Panc1 (cell line): Measurements from ENCODE around the gene TLCD3B. TPM values are rescaled to one million over a fixed set of nuclear protein-coding genes. Genes with fewer than 3 reads are reported as not detected.
"Not testable (repeated sequence)": the region's sequence is repeated elsewhere in the genome, so short reads cannot be mapped to it uniquely, and the experiment has no call there.

ENCODE experiments used
- ATAC-seq: fragments of 200-7000 bp; cut with Tn5 transposase; 2 replicates; pipeline ENCODE4 v1.9.1; 2020; ENCODE audit warnings: mild to moderate bottlenecking, moderate library complexity
- BruUV-seq: library from RNA; stranded (reverse); fragments of 400-500 nt; replicated peaks from 2 replicates; lab custom pipeline; 2021; lab: Mats Ljungman, UMichigan
- CTCF ChIA-PET: fragments of 300-600 bp; sonication (Branson Sonifier 250); formaldehyde crosslinking; loops from one replicate; lab custom pipeline; 2022; ENCODE audit warnings: antibody characterized with exemption; lab: Charles Lee
- POLR2A ChIA-PET: fragments of 300-600 bp; sonication (Branson Sonifier 250); formaldehyde crosslinking; loops from one replicate; lab custom pipeline; 2022; ENCODE audit warnings: antibody characterized with exemption; lab: Charles Lee
- DNase-seq: peaks from one replicate; pipeline ENCODE4 v3.0.0-alpha.2; 2010; ENCODE audit warnings: low read depth, low spot score
- H3K27ac ChIP-seq: 2 replicates; pipeline ENCODE4 v1.5.1; 2011; ENCODE audit warnings: mild to moderate bottlenecking, low read length, inconsistent platforms
- H3K27me3 ChIP-seq: fragments of 200-500 bp; sonication (Bioruptor generic); 2 replicates; pipeline ENCODE4 v1.6.0; 2014; ENCODE audit warnings: low read length, inconsistent platforms; ENCODE audit not compliant: control insufficient read depth, insufficient read depth
- H3K36me3 ChIP-seq: fragments of 200-500 bp; sonication (Bioruptor generic); 2 replicates; pipeline ENCODE4 v1.5.1; 2014; ENCODE audit warnings: inconsistent platforms, mild to moderate bottlenecking, low read length, moderate library complexity; ENCODE audit not compliant: control insufficient read depth, insufficient read depth
- H3K4me1 ChIP-seq: 2 replicates; pipeline ENCODE4 v1.5.1; 2011; ENCODE audit warnings: inconsistent platforms, mild to moderate bottlenecking, low read length, moderate library complexity; ENCODE audit not compliant: control insufficient read depth, insufficient read depth
- H3K4me3 ChIP-seq, 2 experiments: 2 replicates each; pipeline ENCODE4 v1.5.1; 2011 to 2012; ENCODE audit warnings: low read depth in 2 of 2, low read length in 2 of 2, mild to moderate bottlenecking in 2 of 2, inconsistent platforms in 1 of 2, moderate library complexity in 1 of 2
- H3K9me3 ChIP-seq: fragments of 200-500 bp; sonication (Bioruptor generic); 2 replicates; pipeline ENCODE4 v1.5.1; 2014; ENCODE audit warnings: low read depth, mild to moderate bottlenecking, inconsistent platforms, low read length, moderate library complexity; ENCODE audit not compliant: control insufficient read depth, insufficient read depth
- POLR2AphosphoS5 ChIP-seq: IDR thresholded peaks from 2 replicates; pipeline ENCODE4 v1.6.1; 2012; ENCODE audit warnings: mild to moderate bottlenecking, low read depth, low read length, moderate library complexity
- SIN3A ChIP-seq: IDR thresholded peaks from 2 replicates; pipeline ENCODE4 v1.6.1; 2012; ENCODE audit warnings: low read depth, mild to moderate bottlenecking, low read length, moderate library complexity, borderline replicate concordance; ENCODE audit not compliant: insufficient read depth
- TCF7L2 ChIP-seq: IDR thresholded peaks from 2 replicates; pipeline ENCODE4 v1.6.1; 2011; ENCODE audit warnings: mild to moderate bottlenecking, low read depth, low read length, inconsistent platforms
- in situ Hi-C: cut with HindIII; loops from 2 replicates; pipeline ENCODE4 v1.10.0; 2016; ENCODE audit warnings: low sequenced_read_pairs, low pct_unique_long_range_greater_than_20kb
- intact Hi-C: fragments of 100-400 bp; cut with micrococcal nuclease; formaldehyde crosslinking; loops from one replicate; pipeline ENCODE4 v1.10.0; 2022; ENCODE audit not compliant: unreplicated experiment
- total RNA-seq: library from RNA; stranded (reverse); gene quantifications from one replicate; pipeline ENCODE4 v1.2.1, GENCODE V29; 2021; ENCODE audit not compliant: unreplicated experiment
- TF ChIP-seq, protein P1 (sequence below), 2 experiments: IDR thresholded peaks; 2 replicates each; pipeline ENCODE4 v1.6.1; 2011 to 2012; ENCODE audit warnings: low read depth in 2 of 2, control low read depth in 1 of 2, low read length in 1 of 2, mild to moderate bottlenecking in 1 of 2, moderate library complexity in 1 of 2; ENCODE audit not compliant: insufficient read depth in 1 of 2
- TF ChIP-seq, protein P2 (sequence below): fragments of 450-650 bp; IDR thresholded peaks from 2 replicates; pipeline ENCODE4 v1.5.1; 2017; ENCODE audit warnings: mild to moderate bottlenecking

The TLCD3B gene
- total RNA-seq, 1 experiment from 2014 or later: 3.5 TPM

DNA sequence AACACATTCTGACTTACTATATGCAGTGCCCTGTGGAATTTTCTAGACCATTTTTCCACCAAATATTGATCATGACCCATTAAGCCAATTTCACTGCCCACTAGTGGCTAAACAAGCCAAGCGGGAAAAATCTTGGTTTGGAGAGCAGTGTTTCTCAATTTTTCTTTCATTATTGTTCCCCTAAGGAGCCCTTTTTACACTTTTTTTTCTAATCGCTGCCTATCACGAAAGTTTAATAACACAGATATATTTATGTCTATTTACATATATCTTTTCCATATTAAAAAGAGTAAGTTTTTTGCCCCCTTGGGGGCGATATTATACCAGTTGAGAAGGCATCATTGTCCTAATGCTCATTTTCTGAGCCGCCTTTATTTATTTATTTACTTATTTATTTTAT, 10.8 kb upstream of the TLCD3B start:
- POLR2A ChIA-PET: no interaction called here
- DNase-seq: no peak
- H3K4me1 ChIP-seq: no peaks in the 10 kb centered on the region
- no peak overlapping the region for H3K27ac ChIP-seq
- intact Hi-C loops (no loop called here), in situ Hi-C loops (no loop called here)
- H3K27me3 ChIP-seq: no peaks in the 10 kb centered on the region
- CTCF ChIA-PET: no interaction called here
- BruUV-seq: no TSS peak
- no peak overlapping the region for H3K4me3 ChIP-seq
- TF ChIP-seq SIN3A (no peak), TCF7L2 (no peak)
- TF ChIP-seq, protein P1, sequence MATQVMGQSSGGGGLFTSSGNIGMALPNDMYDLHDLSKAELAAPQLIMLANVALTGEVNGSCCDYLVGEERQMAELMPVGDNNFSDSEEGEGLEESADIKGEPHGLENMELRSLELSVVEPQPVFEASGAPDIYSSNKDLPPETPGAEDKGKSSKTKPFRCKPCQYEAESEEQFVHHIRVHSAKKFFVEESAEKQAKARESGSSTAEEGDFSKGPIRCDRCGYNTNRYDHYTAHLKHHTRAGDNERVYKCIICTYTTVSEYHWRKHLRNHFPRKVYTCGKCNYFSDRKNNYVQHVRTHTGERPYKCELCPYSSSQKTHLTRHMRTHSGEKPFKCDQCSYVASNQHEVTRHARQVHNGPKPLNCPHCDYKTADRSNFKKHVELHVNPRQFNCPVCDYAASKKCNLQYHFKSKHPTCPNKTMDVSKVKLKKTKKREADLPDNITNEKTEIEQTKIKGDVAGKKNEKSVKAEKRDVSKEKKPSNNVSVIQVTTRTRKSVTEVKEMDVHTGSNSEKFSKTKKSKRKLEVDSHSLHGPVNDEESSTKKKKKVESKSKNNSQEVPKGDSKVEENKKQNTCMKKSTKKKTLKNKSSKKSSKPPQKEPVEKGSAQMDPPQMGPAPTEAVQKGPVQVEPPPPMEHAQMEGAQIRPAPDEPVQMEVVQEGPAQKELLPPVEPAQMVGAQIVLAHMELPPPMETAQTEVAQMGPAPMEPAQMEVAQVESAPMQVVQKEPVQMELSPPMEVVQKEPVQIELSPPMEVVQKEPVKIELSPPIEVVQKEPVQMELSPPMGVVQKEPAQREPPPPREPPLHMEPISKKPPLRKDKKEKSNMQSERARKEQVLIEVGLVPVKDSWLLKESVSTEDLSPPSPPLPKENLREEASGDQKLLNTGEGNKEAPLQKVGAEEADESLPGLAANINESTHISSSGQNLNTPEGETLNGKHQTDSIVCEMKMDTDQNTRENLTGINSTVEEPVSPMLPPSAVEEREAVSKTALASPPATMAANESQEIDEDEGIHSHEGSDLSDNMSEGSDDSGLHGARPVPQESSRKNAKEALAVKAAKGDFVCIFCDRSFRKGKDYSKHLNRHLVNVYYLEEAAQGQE (IDR thresholded peaks at IDR 0.05; ENCODE audit: insufficient read depth in 1 of 2, low read depth in 2 of 2, low read length in 1 of 2): no peak
- no peaks in the 10 kb centered on the region for H3K36me3 ChIP-seq
- H3K9me3 ChIP-seq: no peaks in the 10 kb centered on the region
- ATAC-seq: no peak

DNA sequence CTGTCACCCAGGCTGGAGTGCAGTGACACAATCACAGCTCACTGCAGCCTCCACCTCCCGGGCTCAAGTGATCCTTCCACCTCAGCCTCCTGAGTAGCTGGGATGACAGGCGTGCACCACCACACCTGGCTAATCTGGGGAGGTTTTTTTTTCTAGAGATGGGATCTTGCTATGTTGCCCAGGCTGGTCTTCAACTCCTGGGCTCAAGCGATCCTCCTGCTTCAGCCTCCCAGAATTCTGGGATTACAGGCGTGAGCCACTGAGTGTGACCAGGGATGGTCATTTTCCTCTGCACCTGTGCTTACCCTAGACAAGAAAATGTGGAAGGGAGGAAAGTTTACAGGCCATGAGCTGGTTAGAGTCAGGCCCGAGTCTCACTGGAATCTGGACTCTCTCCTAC, 9.6 kb upstream of the TLCD3B start:
- CTCF ChIA-PET: interaction anchor here (0.6 to 0.8 kb wide), 2 partner anchors 8 to 132 kb away, joined by 3 to 10 read pairs; no protein-coding TSS in a partner anchor
- DNase-seq, ATAC-seq, BruUV-seq, H3K9me3 ChIP-seq, intact Hi-C loops, H3K27me3 ChIP-seq, H3K36me3 ChIP-seq, POLR2A ChIA-PET, H3K27ac ChIP-seq, H3K4me3 ChIP-seq, H3K4me1 ChIP-seq, in situ Hi-C loops: not testable (repeated sequence)

DNA sequence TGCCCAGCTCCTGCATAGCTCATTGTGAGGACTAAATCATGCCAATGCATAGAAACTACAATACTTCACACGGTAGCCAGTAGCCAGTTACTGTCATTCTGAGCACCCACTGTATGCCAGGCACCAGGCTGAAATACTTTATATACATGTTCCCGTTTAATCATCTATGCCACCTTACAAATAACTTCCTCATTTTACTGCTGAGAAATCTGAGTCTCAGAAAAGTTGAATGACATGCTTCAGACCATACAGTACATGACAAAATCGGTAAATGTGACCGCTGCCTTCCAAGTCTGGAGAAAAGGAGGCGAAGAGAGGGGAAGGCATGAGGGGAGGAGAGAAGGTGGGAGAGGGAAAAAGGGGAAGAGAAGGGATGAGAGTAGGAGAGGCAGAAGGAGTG, 9.2 kb upstream of the TLCD3B start:
- H3K36me3 ChIP-seq: no peaks in the 10 kb centered on the region
- ChIA-PET CTCF (interaction anchor here (0.6 kb wide), 1 partner anchor 213 kb away, joined by 7 read pairs; no protein-coding TSS in a partner anchor), POLR2A (no interaction called here)
- no peak overlapping the region for H3K4me3 ChIP-seq
- ATAC-seq (no peak), DNase-seq (no peak)
- in situ Hi-C loops: no loop called here
- no TSS peak for BruUV-seq
- H3K4me1 ChIP-seq: no peaks in the 10 kb centered on the region
- intact Hi-C loops: no loop called here
- no peak overlapping the region for H3K27ac ChIP-seq
- H3K9me3 ChIP-seq: no peaks in the 10 kb centered on the region
- no peaks in the 10 kb centered on the region for H3K27me3 ChIP-seq
- no peak for TF ChIP-seq SIN3A
- TF ChIP-seq, protein P2, sequence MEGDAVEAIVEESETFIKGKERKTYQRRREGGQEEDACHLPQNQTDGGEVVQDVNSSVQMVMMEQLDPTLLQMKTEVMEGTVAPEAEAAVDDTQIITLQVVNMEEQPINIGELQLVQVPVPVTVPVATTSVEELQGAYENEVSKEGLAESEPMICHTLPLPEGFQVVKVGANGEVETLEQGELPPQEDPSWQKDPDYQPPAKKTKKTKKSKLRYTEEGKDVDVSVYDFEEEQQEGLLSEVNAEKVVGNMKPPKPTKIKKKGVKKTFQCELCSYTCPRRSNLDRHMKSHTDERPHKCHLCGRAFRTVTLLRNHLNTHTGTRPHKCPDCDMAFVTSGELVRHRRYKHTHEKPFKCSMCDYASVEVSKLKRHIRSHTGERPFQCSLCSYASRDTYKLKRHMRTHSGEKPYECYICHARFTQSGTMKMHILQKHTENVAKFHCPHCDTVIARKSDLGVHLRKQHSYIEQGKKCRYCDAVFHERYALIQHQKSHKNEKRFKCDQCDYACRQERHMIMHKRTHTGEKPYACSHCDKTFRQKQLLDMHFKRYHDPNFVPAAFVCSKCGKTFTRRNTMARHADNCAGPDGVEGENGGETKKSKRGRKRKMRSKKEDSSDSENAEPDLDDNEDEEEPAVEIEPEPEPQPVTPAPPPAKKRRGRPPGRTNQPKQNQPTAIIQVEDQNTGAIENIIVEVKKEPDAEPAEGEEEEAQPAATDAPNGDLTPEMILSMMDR: no peak
- TF ChIP-seq, protein P1 (IDR thresholded peaks at IDR 0.05; ENCODE audit: insufficient read depth in 1 of 2, low read depth in 2 of 2, low read length in 1 of 2): no peak
- no peak for TF ChIP-seq TCF7L2
- TF ChIP-seq POLR2AphosphoS5: no peak
